GM19455 (cell line): Measurements from ENCODE around the gene CCDC47.

Source experiments
- ATAC-seq: cut with Tn5 transposase; IDR thresholded peaks from one replicate; pipeline ENCODE4 v1.9.1; 2021; ENCODE audit not compliant: unreplicated experiment

CCDC47 gene

GRCh38 chr17:63699638-63700527, 73.5 kb downstream of the CCDC47 start, which contains the start of gene LIMD2:
Gene LIMD2 (minus strand): TSS chr17:63700125. CDS start chr17:63699298, 827 bp downstream.
- ATAC-seq, result peak; percentile 12

- ATAC-seq, result peak; percentile 27
Measured at GRCh38 chr17:63698886-63699637, 74.3 kb downstream of the CCDC47 start.

GRCh38 chr17:63698381-63698885, 75.0 kb downstream of the CCDC47 start:
- no peak for ATAC-seq

GRCh38 chr17:63697341-63698286, 75.8 kb downstream of the CCDC47 start:
- ATAC-seq, result peak; percentile 29

DNA sequence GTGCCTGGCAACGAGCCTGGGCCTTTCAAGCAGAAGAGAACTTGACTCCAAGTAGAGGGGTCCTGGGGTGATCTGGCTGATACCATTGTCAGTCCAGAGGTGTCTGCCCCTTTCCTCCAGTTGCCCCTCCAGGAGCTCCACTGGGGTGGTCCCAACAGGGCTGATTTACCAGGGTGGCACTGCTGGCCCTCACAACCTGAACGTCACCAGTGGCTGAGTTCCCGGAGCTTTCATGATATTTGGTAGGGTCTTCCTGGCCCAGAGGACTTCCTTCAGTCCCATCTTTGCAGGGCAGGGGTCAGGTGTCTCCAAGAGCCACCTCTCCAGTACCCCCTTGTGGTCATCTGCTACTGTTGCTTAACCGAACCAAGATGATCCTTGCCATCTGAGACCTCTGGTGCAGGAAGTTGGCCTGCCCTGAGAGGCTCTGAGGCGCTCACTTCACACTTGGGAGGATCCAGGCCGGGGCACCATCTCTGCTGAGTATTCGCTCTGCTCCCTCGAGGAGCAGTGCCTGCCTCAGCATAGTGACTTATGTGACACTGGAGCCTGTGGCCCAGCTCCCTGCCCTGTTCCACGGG, 76.9 kb downstream of the CCDC47 start:
- ATAC-seq, result no peak

DNA sequence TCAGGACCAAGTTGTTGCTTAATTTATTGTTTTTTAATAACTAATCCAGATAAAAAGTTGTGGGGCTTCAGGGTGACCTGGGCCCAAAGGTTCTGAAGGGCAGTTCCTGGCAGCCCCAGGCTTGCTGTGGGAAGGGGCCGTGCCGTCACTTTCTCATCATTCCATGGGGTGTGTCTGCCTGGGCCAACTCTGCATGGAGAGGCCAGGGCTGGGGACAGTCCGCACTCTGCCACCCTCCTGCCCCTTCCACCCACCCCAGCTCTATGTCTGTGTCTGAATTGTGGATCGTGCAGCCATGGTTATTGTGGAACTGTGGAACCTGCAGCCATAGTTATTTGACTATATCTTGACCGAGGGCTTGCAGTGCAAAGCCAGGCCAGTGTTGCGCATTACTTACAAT, 77.5 kb downstream of the CCDC47 start:
- no peak for ATAC-seq
